ENCODE results near the gene LIM2. TPM values are rescaled to one million over a fixed set of nuclear protein-coding genes. Genes with fewer than 3 reads are reported as not detected.

Gene LIM2
- total RNA-seq, 4 donors from 2014 or later, result not detected

GRCh38 chr19:51396175-51396574, 8.4 kb upstream of the LIM2 start:
- H3K4me1 ChIP-seq, result peaks cover 7 to 9% of the 10 kb centered on the region in 2 donors
- in situ Hi-C loops (cut with MboI; ENCODE audit: low sequenced_read_pairs in 4 of 4) (loop anchor here in 1 of 4 donors (5.0 kb wide), 1 partner anchor 59 kb away; no protein-coding TSS in a partner anchor), intact Hi-C loops (cut with DNase I; ENCODE audit: low total_unique reads) (no loop called here)
- no peak overlapping the region for H3K27ac ChIP-seq
- no peaks in the 10 kb centered on the region for H3K27me3 ChIP-seq
- H3K36me3 ChIP-seq, result no peaks in the 10 kb centered on the region
- no peaks in the 10 kb centered on the region for H3K9me3 ChIP-seq
- DNase-seq, result no peak
- no peak for ATAC-seq
- no peak overlapping the region for H3K4me3 ChIP-seq
- TF ChIP-seq POLR2A (IDR thresholded peaks at IDR 0.05), result no peak
- TF ChIP-seq, protein P1, sequence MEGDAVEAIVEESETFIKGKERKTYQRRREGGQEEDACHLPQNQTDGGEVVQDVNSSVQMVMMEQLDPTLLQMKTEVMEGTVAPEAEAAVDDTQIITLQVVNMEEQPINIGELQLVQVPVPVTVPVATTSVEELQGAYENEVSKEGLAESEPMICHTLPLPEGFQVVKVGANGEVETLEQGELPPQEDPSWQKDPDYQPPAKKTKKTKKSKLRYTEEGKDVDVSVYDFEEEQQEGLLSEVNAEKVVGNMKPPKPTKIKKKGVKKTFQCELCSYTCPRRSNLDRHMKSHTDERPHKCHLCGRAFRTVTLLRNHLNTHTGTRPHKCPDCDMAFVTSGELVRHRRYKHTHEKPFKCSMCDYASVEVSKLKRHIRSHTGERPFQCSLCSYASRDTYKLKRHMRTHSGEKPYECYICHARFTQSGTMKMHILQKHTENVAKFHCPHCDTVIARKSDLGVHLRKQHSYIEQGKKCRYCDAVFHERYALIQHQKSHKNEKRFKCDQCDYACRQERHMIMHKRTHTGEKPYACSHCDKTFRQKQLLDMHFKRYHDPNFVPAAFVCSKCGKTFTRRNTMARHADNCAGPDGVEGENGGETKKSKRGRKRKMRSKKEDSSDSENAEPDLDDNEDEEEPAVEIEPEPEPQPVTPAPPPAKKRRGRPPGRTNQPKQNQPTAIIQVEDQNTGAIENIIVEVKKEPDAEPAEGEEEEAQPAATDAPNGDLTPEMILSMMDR (IDR thresholded peaks at IDR 0.05 in 4 of 5, conservative IDR thresholded peaks at IDR 0.05 in 1 of 5), result no peak

GRCh38 chr19:51394050-51394836, 6.5 kb upstream of the LIM2 start:
- Histone ChIP-seq H3K4me3 (peak overlapping the region; percentile 28 to 56 (median 52)), H3K27ac (peak overlapping the region; percentile 60 to 80 (median 66)), H3K27me3 (no peaks in the 10 kb centered on the region), H3K36me3 (no peaks in the 10 kb centered on the region), H3K9me3 (no peaks in the 10 kb centered on the region), H3K4me1 (peaks cover 7 to 9% of the 10 kb centered on the region in 2 donors)
- no peak for TF ChIP-seq POLR2A (IDR thresholded peaks at IDR 0.05)
- TF ChIP-seq, protein P1 (IDR thresholded peaks at IDR 0.05 in 4 of 5, conservative IDR thresholded peaks at IDR 0.05 in 1 of 5), result no peak
- ATAC-seq, result peak; percentile 99 to 100
- in situ Hi-C loops (cut with MboI; ENCODE audit: low sequenced_read_pairs in 4 of 4) (no loop called here), intact Hi-C loops (cut with DNase I; ENCODE audit: low total_unique reads) (loop anchor here (1.0 to 5.0 kb wide), 2 partner anchors 55 to 178 kb away; partner anchors contain the start of gene ZNF175)
- peak; percentile 90 to 92 for DNase-seq

GRCh38 chr19:51392701-51393100, 4.9 kb upstream of the LIM2 start:
- intact Hi-C loops (cut with DNase I; ENCODE audit: low total_unique reads) (loop anchor here (5.0 kb wide), 1 partner anchor 180 kb away; the partner anchor contains the start of gene ZNF175), in situ Hi-C loops (cut with MboI; ENCODE audit: low sequenced_read_pairs in 4 of 4) (no loop called here)
- H3K27me3 ChIP-seq, result no peaks in the 10 kb centered on the region
- H3K4me3 ChIP-seq, result no peak overlapping the region
- H3K36me3 ChIP-seq, result no peaks in the 10 kb centered on the region
- no peak for TF ChIP-seq POLR2A (IDR thresholded peaks at IDR 0.05)
- TF ChIP-seq, protein P1 (IDR thresholded peaks at IDR 0.05 in 4 of 5, conservative IDR thresholded peaks at IDR 0.05 in 1 of 5), result no peak
- no peak overlapping the region for H3K27ac ChIP-seq
- H3K9me3 ChIP-seq, result no peaks in the 10 kb centered on the region
- ATAC-seq (no peak), DNase-seq (no peak)
- peaks cover 7 to 9% of the 10 kb centered on the region in 2 donors for H3K4me1 ChIP-seq

GRCh38 chr19:51391073-51391611, 3.4 kb upstream of the LIM2 start:
- in situ Hi-C loops (cut with MboI; ENCODE audit: low sequenced_read_pairs in 4 of 4) (no loop called here), intact Hi-C loops (cut with DNase I; ENCODE audit: low total_unique reads) (loop anchor here (5.0 kb wide), 1 partner anchor 181 kb away; the partner anchor contains the start of gene ZNF175)
- no peaks in the 10 kb centered on the region for H3K9me3 ChIP-seq
- no peak for ATAC-seq
- no peak for DNase-seq
- peaks cover 7 to 9% of the 10 kb centered on the region in 2 donors for H3K4me1 ChIP-seq
- H3K27me3 ChIP-seq, result no peaks in the 10 kb centered on the region
- H3K27ac ChIP-seq, result no peak overlapping the region
- no peak for TF ChIP-seq POLR2A (IDR thresholded peaks at IDR 0.05)
- TF ChIP-seq, protein P1 (IDR thresholded peaks at IDR 0.05 in 4 of 5, conservative IDR thresholded peaks at IDR 0.05 in 1 of 5), result no peak
- no peak overlapping the region for H3K4me3 ChIP-seq
- H3K36me3 ChIP-seq, result no peaks in the 10 kb centered on the region
